ENCODE results near the gene MECP2. TPM values are rescaled to one million over a fixed set of nuclear protein-coding genes. Genes with fewer than 3 reads are reported as not detected.

Gene MECP2
- total RNA-seq, 1 experiment from 2014 or later: 88.9 TPM

DNA sequence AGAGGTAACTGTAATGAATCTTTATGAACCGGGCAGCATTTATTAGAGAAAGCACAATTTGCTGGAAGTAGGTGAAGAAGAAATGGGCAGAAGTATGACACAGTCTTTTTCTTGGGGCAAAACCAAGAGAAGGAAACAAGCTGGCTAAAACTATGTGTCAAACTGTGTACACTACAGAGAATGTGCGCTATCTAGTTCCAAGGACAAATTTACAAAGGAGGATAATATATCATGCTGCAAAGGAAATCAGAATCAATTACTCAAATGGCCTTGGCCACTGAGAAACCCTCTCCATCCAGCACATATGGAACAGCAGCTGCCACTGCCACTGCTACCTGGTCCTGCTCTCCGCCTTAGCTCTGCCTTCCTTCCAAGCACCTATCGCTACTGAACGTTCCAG is 17.1 kb upstream of the MECP2 start:
- TF ChIP-seq, protein P1, sequence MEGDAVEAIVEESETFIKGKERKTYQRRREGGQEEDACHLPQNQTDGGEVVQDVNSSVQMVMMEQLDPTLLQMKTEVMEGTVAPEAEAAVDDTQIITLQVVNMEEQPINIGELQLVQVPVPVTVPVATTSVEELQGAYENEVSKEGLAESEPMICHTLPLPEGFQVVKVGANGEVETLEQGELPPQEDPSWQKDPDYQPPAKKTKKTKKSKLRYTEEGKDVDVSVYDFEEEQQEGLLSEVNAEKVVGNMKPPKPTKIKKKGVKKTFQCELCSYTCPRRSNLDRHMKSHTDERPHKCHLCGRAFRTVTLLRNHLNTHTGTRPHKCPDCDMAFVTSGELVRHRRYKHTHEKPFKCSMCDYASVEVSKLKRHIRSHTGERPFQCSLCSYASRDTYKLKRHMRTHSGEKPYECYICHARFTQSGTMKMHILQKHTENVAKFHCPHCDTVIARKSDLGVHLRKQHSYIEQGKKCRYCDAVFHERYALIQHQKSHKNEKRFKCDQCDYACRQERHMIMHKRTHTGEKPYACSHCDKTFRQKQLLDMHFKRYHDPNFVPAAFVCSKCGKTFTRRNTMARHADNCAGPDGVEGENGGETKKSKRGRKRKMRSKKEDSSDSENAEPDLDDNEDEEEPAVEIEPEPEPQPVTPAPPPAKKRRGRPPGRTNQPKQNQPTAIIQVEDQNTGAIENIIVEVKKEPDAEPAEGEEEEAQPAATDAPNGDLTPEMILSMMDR (IDR thresholded peaks at IDR 0.05): no peak
- TF ChIP-seq SIN3A (IDR thresholded peaks at IDR 0.05; ENCODE audit: borderline replicate concordance, insufficient read depth, low read depth, low read length): no peak
- no peak for TF ChIP-seq POLR2AphosphoS5 (IDR thresholded peaks at IDR 0.05; ENCODE audit: low read depth, low read length)
- TF ChIP-seq, protein P2, sequence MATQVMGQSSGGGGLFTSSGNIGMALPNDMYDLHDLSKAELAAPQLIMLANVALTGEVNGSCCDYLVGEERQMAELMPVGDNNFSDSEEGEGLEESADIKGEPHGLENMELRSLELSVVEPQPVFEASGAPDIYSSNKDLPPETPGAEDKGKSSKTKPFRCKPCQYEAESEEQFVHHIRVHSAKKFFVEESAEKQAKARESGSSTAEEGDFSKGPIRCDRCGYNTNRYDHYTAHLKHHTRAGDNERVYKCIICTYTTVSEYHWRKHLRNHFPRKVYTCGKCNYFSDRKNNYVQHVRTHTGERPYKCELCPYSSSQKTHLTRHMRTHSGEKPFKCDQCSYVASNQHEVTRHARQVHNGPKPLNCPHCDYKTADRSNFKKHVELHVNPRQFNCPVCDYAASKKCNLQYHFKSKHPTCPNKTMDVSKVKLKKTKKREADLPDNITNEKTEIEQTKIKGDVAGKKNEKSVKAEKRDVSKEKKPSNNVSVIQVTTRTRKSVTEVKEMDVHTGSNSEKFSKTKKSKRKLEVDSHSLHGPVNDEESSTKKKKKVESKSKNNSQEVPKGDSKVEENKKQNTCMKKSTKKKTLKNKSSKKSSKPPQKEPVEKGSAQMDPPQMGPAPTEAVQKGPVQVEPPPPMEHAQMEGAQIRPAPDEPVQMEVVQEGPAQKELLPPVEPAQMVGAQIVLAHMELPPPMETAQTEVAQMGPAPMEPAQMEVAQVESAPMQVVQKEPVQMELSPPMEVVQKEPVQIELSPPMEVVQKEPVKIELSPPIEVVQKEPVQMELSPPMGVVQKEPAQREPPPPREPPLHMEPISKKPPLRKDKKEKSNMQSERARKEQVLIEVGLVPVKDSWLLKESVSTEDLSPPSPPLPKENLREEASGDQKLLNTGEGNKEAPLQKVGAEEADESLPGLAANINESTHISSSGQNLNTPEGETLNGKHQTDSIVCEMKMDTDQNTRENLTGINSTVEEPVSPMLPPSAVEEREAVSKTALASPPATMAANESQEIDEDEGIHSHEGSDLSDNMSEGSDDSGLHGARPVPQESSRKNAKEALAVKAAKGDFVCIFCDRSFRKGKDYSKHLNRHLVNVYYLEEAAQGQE (IDR thresholded peaks at IDR 0.05; ENCODE audit: insufficient read depth in 1 of 2, low read depth in 2 of 2, low read length in 1 of 2): no peak
- TF ChIP-seq TCF7L2 (IDR thresholded peaks at IDR 0.05; ENCODE audit: low read depth, low read length): no peak
- POLR2A ChIA-PET: no interaction called here
- Histone ChIP-seq H3K4me3 (ENCODE audit: low read depth in 2 of 2, low read length in 2 of 2) (no peak overlapping the region), H3K36me3 (ENCODE audit: control insufficient read depth, insufficient read depth, low read length) (no peaks in the 10 kb centered on the region), H3K4me1 (ENCODE audit: control insufficient read depth, insufficient read depth, low read length) (no peaks in the 10 kb centered on the region), H3K27ac (ENCODE audit: low read length) (no peak overlapping the region), H3K9me3 (ENCODE audit: control insufficient read depth, insufficient read depth, low read depth, low read length) (no peaks in the 10 kb centered on the region), H3K27me3 (ENCODE audit: control insufficient read depth, insufficient read depth, low read length) (no peaks in the 10 kb centered on the region; the same call in 1 of the 2 replicates)
- in situ Hi-C loops (cut with HindIII; ENCODE audit: low pct_unique_long_range_greater_than_20kb, low sequenced_read_pairs) (no loop called here), intact Hi-C loops (cut with micrococcal nuclease; ENCODE audit: unreplicated experiment) (no loop called here)
- CTCF ChIA-PET: no interaction called here
- DNase-seq (ENCODE audit: low read depth, low spot score) (no peak), ATAC-seq (no peak)
- BruUV-seq (replicated peaks): no TSS peak

DNA sequence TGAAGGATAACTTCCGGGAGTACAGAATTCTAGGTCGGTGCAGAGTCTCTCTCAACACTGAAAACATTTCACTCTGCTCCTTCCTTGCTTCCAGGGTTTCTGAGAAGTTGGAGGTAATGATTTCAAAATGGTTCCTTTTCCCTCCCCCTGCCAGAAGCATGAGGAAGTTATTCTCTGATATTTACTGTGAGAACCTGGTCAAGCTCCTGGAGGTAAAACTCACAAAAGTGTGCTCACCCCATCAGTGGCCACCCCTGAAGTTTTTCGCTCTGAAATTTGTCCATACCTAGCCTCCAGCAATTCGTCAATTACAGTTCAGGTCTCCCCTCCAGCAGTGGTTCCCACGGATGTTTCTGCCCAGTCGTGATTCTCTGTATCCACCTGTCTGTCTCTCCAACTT is 16.2 kb upstream of the MECP2 start:
- Histone ChIP-seq H3K36me3 (ENCODE audit: control insufficient read depth, insufficient read depth, low read length) (no peaks in the 10 kb centered on the region), H3K27ac (ENCODE audit: low read length) (no peak overlapping the region), H3K4me1 (ENCODE audit: control insufficient read depth, insufficient read depth, low read length) (no peaks in the 10 kb centered on the region), H3K4me3 (ENCODE audit: low read depth in 2 of 2, low read length in 2 of 2) (no peak overlapping the region), H3K9me3 (ENCODE audit: control insufficient read depth, insufficient read depth, low read depth, low read length) (no peaks in the 10 kb centered on the region), H3K27me3 (ENCODE audit: control insufficient read depth, insufficient read depth, low read length) (no peaks in the 10 kb centered on the region; the same call in 1 of the 2 replicates)
- ChIA-PET CTCF (no interaction called here), POLR2A (no interaction called here)
- in situ Hi-C loops (cut with HindIII; ENCODE audit: low pct_unique_long_range_greater_than_20kb, low sequenced_read_pairs): no loop called here
- intact Hi-C loops (cut with micrococcal nuclease; ENCODE audit: unreplicated experiment): no loop called here
- DNase-seq (ENCODE audit: low read depth, low spot score): no peak
- TF ChIP-seq SIN3A (IDR thresholded peaks at IDR 0.05; ENCODE audit: borderline replicate concordance, insufficient read depth, low read depth, low read length) (no peak), TCF7L2 (IDR thresholded peaks at IDR 0.05; ENCODE audit: low read depth, low read length) (no peak), POLR2AphosphoS5 (IDR thresholded peaks at IDR 0.05; ENCODE audit: low read depth, low read length) (no peak)
- TF ChIP-seq, protein P1 (IDR thresholded peaks at IDR 0.05): no peak
- TF ChIP-seq, protein P2 (IDR thresholded peaks at IDR 0.05; ENCODE audit: insufficient read depth in 1 of 2, low read depth in 2 of 2, low read length in 1 of 2): no peak
- BruUV-seq (replicated peaks): no TSS peak
- no peak for ATAC-seq
